Prostate gland (tissue), 2 donors: ENCODE data around the gene CRISP2.

ENCODE experiments used
- POLR2A ChIP-seq: fragments of 450-650 bp; IDR thresholded peaks from one replicate; pipeline ENCODE4 v1.6.1; 2016; ENCODE audit warnings: antibody characterized with exemption, mild to moderate bottlenecking
- POLR2AphosphoS5 ChIP-seq: sonication (generic); formaldehyde crosslinking; IDR thresholded peaks from one replicate; pipeline ENCODE4 v1.6.1; 2017; ENCODE audit warnings: antibody characterized with exemption
- TF ChIP-seq, protein P1 (sequence below), 4 experiments: fragments of 200-600 bp in 2 of 4; fragments of 450-650 bp in 2 of 4; sonication (generic) in 2 of 4; IDR thresholded peaks; 1 replicate in 3 of 4; 2 replicates in 1 of 4; pipeline ENCODE4 v1.5.1; 2016 to 2019; ENCODE audit warnings: antibody characterized with exemption in 4 of 4, mild to moderate bottlenecking in 2 of 4, moderate library complexity in 2 of 4

DNA sequence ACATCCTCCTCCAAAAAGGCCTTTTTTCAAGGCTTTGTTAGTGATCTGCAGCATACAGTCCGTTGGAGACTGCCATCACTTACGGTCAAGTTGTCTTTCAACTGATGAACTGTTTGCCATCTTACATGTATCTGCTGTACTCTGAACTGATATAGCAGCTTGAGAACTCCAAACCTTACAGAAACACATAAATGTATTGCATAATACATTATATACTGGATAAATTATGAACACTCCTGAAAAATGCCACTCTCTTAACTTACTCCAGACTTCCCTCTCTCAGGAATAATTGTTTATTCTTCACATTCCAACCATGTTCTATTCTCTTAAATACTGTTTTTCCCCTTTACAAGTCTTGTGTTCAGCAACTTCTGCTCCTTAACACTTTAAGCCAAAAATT, 62.1 kb downstream of the CRISP2 start:
- no peak for TF ChIP-seq POLR2AphosphoS5
- TF ChIP-seq POLR2A = no peak
- TF ChIP-seq, protein P1, sequence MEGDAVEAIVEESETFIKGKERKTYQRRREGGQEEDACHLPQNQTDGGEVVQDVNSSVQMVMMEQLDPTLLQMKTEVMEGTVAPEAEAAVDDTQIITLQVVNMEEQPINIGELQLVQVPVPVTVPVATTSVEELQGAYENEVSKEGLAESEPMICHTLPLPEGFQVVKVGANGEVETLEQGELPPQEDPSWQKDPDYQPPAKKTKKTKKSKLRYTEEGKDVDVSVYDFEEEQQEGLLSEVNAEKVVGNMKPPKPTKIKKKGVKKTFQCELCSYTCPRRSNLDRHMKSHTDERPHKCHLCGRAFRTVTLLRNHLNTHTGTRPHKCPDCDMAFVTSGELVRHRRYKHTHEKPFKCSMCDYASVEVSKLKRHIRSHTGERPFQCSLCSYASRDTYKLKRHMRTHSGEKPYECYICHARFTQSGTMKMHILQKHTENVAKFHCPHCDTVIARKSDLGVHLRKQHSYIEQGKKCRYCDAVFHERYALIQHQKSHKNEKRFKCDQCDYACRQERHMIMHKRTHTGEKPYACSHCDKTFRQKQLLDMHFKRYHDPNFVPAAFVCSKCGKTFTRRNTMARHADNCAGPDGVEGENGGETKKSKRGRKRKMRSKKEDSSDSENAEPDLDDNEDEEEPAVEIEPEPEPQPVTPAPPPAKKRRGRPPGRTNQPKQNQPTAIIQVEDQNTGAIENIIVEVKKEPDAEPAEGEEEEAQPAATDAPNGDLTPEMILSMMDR (IDR thresholded peaks at IDR 0.05) = no peak
